Stimulated activated CD4-positive, alpha-beta T cell treated with anti-CD3 and anti-CD28 coated beads, TNF-alpha, amount 100 ng/mL, for 24 hours (primary cell): ENCODE measurements around the gene EXD2.
"Not testable (repeated sequence)": the region's sequence is repeated elsewhere in the genome, so short reads cannot be mapped to it uniquely, and the experiment has no call there.

Source experiments
- DNase-seq, 3 experiments: peaks; one replicate each; pipeline ENCODE4 v3.0.0-alpha.2; 2020; ENCODE audit warnings: low read depth in 3 of 3

The EXD2 gene, protein sequence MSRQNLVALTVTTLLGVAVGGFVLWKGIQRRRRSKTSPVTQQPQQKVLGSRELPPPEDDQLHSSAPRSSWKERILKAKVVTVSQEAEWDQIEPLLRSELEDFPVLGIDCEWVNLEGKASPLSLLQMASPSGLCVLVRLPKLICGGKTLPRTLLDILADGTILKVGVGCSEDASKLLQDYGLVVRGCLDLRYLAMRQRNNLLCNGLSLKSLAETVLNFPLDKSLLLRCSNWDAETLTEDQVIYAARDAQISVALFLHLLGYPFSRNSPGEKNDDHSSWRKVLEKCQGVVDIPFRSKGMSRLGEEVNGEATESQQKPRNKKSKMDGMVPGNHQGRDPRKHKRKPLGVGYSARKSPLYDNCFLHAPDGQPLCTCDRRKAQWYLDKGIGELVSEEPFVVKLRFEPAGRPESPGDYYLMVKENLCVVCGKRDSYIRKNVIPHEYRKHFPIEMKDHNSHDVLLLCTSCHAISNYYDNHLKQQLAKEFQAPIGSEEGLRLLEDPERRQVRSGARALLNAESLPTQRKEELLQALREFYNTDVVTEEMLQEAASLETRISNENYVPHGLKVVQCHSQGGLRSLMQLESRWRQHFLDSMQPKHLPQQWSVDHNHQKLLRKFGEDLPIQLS

DNA sequence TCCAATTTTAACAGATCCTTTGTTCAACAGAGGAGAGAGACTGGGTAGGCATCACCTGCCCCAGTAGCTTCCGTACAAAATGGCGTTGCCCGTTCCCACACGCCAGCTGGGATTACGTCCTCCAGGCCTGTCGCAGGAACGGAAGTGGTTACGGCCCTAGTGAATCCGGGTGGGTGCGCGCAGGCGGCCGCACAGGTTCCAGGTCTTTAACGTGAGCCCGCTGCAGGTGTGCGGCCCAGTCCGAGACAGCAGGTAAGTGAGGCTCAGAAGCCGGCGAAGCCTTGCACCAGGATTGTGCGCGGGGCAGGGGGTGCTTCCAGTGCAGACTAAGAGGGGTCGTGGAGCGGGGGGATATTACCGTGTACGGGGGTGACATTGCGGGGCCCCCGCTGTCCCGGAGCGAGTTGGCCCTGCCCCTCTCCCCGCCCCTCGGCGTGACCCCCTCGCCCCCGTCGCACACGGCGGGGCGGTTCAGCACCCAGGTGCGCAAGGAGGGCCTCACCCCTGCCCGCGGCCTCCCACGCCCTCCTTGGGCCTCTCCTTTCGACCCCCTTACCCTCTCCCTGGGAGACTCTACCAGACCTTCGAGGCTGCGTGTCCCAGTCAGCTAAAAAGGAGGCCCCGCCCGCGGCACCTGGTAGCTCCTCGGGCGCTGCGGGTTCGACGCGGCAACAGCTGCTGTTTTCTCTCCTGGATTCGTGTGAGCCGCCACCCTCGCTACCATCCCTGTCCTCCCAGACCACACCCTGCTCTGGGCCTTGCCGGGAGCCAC lies at the start of gene EXD2:
TSS of gene EXD2 (plus strand) at position 159 of the 772 bp plus-strand sequence. CDS start 17,973 bp downstream, outside the sequence.
- DNase-seq: peak; percentile 54 to 80 (median 57)

DNA sequence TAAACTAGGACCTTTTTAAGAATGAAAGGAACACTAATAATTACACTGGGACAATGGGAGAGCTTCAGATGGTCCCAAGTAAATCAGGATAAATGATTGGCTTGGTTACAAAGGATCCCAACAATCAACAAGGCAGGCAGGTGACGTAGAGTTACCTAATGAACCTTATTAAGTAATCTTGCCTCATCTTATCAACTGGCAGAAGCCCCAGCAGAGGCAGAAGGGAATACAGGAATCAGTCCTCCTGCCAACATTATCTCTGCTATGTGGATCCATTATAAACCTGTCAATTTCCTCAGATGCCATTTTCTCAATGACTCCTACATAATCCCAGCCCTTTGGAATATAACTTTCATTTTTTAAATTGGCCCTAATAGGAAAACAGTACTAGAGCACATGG lies 49.7 kb upstream of the EXD2 start:
- DNase-seq: no peak

DNA sequence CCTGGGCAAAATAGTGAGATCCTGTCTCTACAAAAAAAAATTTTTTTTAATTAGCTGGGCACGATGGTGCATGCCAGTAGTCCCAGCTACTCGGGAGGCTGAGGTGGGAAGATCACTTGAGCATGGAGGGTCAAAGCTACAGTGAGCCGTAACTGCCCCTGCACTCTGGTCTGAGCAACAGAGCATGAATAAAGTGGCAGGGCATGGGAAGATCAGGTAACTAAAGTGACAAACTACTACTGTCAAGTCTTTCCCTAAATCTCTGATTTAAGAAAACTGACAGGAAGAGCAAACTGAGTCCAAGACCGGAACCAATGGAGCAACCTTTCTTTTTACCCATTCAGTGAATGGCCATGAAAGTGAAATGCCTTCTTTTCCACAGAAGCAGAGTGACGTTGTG lies 49.2 kb upstream of the EXD2 start:
- DNase-seq: no peak

DNA sequence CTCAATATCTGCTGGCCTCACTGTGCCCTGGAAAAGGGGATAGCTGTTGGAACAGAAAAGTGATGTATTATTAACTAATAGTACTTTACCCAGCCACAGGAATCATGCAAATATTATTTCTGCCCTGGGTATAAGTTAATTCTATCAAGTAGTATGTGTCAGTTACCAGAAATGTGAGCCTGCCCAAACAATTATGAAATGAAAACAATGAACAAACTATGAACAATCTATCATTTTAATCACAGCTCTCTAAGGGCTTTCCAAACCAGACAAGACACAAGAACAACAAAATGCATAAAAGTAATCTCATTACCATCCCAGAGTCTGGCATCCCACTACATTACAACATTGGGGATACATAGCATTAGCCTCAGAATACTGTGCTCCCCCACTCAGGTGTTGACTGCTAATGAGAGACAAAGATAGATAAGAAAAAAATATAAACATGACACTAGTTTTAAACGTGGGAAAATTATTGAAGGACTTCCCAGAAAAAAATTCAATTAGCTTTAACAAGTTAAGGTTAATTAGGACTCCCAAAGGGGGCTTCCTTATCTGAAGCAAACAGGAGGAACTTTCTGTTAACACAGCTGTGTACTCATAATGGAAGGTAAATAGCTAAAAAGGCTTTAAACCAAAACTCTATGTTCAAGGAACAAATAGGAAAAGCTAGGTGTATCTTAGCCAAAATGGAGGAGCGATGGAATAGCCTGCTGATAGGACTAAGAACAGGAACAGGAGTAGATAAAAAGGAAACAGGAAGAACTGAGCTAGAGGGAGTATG lies 41.6 kb upstream of the EXD2 start:
- DNase-seq: no peak

DNA sequence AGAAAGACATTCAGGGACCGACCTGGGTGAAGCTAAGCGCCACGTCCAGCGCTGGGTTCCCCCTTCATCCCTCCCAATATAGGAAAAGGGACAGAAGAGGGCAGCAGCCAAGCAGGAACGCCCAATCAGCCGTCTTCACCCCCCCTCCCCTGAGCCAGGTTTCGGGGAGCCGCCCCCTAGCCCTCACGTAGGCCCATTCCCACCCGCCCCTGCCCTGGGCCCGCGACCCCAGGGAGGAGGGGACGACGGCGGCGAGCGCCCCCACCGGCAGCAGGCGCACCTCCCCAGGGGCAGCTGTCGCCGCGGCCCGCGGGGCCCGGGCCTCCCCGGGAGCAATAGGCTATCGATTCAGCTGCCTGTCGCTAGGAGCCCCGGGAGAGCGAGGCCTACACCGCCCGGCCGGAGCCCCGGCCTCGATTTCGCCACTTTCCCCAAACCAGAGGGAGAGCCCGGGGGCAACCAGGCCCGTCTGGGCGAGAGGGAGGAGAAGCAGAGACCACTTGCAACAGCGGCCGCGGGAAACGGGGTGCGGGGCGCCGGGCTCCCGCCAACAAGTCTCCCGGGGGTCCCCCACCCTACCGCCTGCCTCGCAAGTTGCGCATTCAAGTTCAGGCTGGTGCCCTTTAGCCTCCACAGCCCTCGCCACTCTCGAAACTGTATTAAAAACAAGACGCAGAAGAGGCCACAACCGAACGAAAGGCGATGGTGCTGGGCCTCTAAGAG lies 39.7 kb upstream of the EXD2 start:
- DNase-seq: peak; percentile 55 to 75 (median 56)

DNA sequence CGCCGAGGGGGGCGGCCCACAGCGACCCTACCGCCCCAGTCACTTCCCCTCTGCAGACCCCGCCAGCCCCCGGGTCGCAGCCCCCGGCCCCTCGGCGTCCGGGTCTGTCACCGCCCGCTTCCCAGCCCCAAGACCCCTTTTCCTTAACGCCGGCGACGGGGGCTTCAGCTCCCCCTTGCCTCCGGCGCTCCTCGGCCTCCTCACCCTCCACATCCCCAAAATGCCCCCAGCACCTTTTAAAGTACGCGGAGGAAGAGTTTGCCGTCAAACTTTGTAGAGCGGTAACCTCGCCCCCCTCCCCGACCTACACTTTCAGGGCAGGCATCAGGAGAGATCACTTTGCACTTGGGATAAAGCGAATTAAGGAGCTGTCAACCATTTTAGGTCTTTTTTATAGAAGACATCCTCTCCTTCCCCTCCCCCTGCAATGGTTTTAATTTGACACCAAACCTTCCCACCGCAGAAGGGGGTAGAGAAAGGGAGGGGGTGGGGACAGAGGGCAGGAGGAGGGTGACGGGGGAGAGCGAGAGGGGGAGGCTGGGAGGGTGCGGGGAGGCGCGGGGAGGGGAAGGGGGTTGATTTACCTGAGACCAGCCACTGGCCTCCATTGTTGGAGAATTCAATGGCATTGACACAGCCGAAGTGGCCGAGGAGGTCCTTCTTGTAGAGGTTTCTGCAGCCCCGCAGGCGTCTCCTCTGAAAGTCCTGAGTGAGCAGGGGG lies 39.0 kb upstream of the EXD2 start:
- DNase-seq: peak in 1 of 3 experiments; percentile 47

DNA sequence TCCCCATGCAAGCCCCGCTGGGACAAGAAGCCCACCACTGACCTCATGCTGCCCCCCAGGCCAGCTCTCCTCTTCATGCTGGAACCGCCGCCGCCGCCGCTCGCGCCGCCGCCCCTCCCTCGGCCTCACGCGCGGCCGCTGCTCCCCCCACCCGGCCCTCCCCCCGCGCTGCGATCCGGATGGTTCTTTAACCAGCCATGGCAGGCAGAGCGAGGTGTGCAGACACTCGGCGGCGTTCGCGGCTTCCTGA lies 38.5 kb upstream of the EXD2 start, which contains the start of gene DCAF5:
TSS of gene DCAF5 (minus strand) at position 218 of the 250 bp plus-strand sequence. CDS start at position 77, 141 bp downstream.
- peak; percentile 84 to 91 (median 85) for DNase-seq

DNA sequence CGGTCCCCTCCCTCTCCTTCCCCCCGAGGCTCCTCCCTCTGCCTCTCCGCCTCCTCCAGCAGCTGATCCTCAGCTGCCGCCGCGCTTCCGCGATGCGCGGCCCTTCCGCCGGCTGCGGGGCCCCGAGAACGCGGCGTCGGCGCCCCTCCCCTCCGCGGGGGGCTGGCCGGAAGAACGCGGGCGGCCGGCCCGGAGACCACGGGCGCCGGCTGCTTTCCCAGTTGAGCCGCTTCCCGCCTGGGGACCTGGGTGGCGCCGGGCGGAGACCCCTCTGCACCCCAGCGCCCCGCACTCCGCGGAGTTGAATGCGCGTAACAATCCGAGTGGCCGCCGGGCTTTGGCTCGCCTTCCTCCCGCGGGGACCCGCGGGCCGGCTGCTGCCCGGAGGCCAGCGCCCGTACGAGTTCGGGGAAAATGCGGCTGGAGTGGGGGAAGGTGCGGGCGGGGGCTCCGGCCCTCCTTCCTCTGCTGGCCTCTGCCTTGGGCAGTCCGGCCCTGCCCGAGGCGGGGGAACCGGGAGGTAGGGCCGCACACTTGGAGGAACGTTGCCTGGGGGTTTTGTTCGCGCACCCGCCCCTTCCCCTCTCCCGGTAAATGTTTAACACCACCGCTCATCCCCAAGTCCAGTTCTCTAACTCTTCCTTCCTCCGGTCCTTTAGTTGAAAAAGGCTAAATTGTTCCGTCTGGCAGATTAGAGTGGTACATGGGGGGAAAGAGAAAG lies 38.0 kb upstream of the EXD2 start:
- no peak for DNase-seq

DNA sequence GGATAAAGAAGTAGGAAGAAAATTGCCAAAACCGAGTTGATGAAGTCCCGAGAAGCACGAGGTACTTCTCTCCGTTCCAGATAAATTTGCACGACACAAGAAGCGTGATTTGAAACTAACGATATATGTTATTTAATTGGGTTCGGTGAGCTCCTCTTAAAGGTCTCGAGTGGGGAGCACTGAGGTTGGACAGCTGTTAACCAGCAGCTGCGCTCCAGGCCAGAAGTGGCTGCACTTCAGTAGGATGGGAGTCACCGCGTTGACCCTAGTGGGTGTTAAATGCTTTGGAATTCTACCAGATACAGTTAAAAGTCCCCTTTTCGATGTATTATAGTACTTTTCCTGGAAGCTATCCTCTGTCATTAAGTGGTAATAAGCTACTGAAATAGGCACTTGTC lies 37.4 kb upstream of the EXD2 start:
- DNase-seq: no peak

DNA sequence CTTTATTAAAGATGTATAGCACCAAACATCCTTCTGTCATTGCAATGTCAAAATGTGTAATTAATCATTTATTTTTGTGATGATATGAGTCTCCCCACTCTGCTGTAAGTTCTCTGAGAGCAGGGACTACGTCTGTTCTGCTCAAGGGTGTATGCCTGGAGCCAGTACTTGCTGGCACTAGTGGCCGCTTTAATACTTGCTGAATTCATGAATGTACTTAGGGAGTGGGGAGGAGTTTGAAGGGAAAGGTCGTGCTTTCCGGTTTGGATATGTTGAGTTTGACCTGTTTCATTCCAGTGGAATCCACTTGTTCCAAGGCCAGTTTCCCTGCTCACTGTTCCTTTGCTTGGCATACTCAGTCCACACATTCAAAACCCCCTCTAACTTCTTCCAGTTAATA lies 36.5 kb upstream of the EXD2 start:
- DNase-seq: no peak

DNA sequence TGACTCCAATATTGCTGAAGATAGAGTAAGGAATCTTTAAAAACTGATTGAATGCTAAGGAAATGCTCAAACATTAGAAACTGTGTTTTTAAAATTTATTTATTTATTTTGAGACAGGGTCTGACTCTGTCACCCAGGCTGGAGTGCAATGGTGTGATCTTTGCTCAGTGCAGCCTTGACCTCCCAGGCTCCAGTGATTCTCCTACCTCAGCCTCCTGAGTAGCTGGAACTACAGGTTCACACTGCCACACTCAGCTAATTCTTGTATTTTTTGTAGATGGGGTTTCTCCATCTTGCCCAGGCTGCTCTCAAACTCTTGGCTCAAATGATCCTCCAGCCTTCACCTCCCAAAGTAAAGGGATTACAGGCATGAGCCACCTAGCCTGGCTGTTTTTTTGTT lies 35.1 kb upstream of the EXD2 start:
- DNase-seq: no peak

DNA sequence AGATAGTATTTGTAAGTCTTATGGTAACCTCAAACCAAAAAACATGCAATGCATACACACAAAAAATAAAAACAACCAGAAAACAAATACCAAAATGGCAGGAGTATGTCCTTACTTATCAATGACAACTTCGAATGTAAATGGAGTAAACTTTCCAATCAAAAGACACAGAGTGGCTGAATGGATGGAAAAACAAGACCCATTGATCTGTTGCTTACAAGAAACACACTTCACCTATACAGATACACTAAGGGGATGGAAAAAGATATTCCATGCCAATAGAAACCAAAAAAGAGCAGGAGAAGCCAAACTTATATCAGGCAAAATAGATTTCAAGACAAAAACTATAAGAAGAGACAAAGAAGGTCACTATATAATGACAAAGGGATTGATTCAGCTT lies 29.7 kb upstream of the EXD2 start:
- DNase-seq: no peak

DNA sequence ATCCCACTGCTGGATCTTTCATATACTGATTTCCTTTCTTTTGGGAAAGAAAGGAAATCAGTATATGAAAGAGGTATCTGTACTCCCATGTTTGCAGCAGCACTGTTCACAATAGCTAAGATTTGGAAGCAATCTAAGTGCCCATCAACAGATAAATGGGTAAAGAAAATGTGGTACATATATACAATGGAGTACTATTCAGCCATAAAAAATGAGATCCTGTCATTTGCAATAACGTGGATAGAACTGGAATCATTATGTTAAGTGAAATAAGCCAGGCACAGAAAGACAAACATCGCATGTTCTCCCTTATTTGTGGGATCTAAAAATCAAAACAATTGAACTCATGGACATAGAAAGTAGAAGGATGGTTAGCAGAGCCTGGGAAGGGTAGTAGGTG lies 25.5 kb upstream of the EXD2 start:
- DNase-seq: not testable (repeated sequence)

DNA sequence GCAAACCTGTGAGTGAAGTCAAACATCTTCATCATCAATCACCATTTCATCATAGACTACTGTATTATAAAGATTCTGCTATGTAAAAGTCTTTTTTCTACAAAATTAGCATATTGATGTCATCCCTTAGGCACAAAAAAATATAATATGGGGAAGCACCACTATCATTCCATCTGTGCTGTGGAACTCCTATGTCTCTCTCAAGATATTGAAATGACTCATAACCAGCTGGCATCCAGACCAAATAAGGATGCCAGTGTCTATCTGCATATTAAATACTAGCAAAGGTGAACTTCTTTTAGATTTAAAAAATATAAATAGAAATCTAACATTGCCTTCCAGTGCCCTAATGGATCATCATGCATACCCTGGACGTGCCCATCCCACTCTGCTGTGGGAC lies 20.5 kb upstream of the EXD2 start:
- DNase-seq: no peak

DNA sequence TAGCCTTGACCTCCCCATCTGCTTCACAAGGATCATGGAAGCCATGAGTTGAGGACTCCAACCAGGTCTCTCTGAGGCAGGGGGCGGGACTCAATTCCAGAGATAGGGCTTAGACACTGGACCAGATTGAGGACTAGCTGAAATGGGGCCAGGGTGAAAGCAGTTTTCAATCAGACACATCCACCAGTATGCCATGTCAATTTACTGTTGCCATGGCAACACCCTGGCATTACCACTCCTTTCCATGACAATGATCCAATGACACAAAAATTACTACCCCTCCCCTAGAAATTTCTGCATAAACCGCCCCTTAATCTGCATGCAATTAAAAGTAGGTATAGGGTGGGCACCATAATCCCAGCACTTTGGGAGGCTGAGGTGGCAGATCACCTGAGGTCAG lies 19.7 kb upstream of the EXD2 start:
- no peak for DNase-seq

DNA sequence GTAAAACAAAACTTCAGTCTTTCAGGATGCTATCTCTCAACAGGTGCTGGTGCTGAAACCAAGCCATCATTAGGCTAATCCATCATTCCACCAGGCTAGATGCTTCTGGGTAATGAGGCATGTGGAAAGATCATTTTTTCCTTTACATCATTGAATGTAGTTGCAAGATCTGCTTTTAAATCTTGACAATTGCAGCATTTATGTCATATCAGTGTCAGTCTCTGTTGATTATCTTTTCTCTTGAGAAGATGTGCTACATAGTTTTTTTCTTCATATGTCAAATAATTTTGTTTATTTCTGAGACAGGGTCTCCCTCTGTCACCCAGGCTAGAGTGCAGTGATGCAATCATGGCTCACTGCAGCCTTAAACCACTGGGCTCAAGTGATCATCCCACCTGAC lies 16.2 kb upstream of the EXD2 start:
- no peak for DNase-seq

DNA sequence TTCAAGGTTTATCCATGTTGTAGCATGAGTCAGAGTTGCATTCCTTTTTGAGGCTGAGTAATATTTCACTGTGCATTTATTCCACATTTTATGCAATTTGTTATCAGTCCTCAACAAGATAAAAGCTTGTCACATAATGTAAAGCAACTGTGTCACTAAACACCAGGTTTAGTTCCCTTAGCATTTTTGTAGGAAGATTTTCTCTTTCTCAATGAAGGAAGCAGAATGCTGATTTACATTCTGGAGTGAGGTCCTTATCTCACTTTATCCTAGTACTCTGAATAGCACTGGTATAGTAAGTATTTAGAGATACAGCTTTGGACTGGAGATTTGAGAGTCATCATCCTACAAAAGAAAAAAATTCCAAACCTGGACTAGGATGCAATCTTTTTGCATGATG lies 9.8 kb upstream of the EXD2 start:
- no peak for DNase-seq

DNA sequence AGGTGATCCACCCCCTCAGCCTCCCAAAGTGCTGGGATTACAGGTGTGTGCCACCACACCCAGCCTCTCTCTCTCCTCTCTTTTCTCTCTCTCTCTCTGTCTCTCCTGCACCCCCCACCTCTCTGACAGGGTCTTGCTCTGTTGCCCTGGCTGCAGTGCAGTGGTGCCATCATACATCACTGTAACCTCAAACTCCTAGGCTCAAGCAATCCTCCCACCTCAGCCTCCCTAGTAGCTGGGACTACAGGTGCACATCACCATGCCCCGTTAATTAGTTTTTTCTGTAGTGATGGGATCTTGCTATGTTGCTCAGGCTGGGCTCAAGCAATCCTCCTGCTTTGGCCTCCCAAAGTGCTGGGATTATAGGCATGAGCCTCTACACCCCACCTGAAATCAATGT lies 8.7 kb upstream of the EXD2 start:
- DNase-seq: not testable (repeated sequence)

DNA sequence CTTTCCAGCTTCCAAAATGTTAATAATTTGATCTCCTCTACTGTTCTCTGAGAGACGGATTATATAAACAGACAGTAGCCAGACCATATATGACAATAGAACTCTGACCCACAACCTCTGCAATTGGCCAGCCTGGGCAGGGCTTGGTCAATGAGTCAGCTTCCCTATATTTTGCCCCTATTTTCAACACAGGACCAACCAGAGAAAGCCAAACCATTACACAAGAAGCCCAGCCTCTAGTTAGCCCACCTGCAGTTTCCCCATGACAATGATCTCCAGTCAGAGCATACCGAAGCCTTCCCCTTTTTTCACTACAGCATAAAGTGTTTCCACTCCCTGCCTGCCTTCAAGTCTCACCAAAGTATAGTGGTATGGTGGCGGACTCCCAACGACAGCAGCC lies 7.6 kb upstream of the EXD2 start:
- no peak for DNase-seq

DNA sequence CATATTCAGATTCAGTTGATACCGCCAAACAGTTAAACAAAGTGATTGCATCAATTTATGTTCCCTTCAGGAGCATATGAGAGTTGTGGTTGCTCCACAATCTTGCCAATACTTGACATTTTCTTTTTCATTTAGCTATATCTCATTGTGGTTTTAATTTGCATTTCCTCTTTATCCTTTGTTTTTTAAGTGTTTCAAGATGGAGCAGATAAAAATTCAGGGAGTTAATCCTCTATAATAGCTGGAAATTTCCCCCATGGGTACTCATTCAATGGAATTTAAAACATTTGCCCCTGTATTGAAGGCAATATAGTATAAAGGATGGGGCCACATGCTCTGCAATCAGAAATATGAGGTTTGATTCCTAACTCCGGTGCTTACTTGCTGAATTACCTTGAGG lies 1.1 kb upstream of the EXD2 start:
- no peak for DNase-seq
